Mesenchymal stem cell (in vitro differentiated cells and primary cell): ENCODE measurements around the gene FXR2. TPM values are rescaled to one million over a fixed set of nuclear protein-coding genes. Genes with fewer than 3 reads are reported as not detected.

Source experiments
- DNase-seq: peaks from one replicate; pipeline ENCODE4 v3.0.0-alpha.2; 2013
- H2AFZ ChIP-seq: one replicate; pipeline ENCODE4 v1.6.1; 2013; ENCODE audit warnings: low read depth, mild to moderate bottlenecking, control low read depth, inconsistent platforms, low read length, moderate library complexity
- H2AK5ac ChIP-seq: 2 replicates; pipeline ENCODE4 v1.6.1; 2013; ENCODE audit warnings: low read length, moderate library complexity, mild to moderate bottlenecking, inconsistent platforms; ENCODE audit not compliant: severe bottlenecking
- H2BK120ac ChIP-seq: one replicate; pipeline ENCODE4 v1.6.1; 2013; ENCODE audit warnings: low read depth, mild to moderate bottlenecking, inconsistent platforms, low read length, moderate library complexity
- H2BK12ac ChIP-seq, 2 experiments: one replicate each; pipeline ENCODE4 v1.6.1; 2013; ENCODE audit warnings: inconsistent platforms in 2 of 2, low read length in 2 of 2, mild to moderate bottlenecking in 2 of 2, moderate library complexity in 2 of 2, control low read depth in 1 of 2
- H2BK15ac ChIP-seq: one replicate; pipeline ENCODE4 v1.6.1; 2013; ENCODE audit warnings: mild to moderate bottlenecking, low read depth, inconsistent platforms; ENCODE audit not compliant: poor library complexity, severe bottlenecking
- H2BK5ac ChIP-seq: 2 replicates; pipeline ENCODE4 v1.6.1; 2013; ENCODE audit warnings: low read depth, mild to moderate bottlenecking, low read length, control low read depth, inconsistent platforms; ENCODE audit not compliant: poor library complexity, severe bottlenecking
- H3K14ac ChIP-seq, 2 experiments: one replicate each; pipeline ENCODE4 v1.6.1; 2013; ENCODE audit warnings: inconsistent platforms in 2 of 2, low read length in 2 of 2, control low read depth in 1 of 2, mild to moderate bottlenecking in 1 of 2, moderate library complexity in 1 of 2
- H3K18ac ChIP-seq, 2 experiments: one replicate each; pipeline ENCODE4 v1.6.1; 2013; ENCODE audit warnings: inconsistent platforms in 2 of 2, low read length in 2 of 2, control low read depth in 1 of 2, low read depth in 1 of 2, mild to moderate bottlenecking in 1 of 2
- H3K23ac ChIP-seq, 2 experiments: one replicate each; pipeline ENCODE4 v1.6.1; 2013; ENCODE audit warnings: inconsistent platforms in 2 of 2, low read length in 2 of 2, mild to moderate bottlenecking in 2 of 2, moderate library complexity in 2 of 2, control low read depth in 1 of 2
- H3K27ac ChIP-seq: 2 replicates; pipeline ENCODE4 v1.5.1; 2013; ENCODE audit warnings: mild to moderate bottlenecking, moderate library complexity, low read length, control low read depth, inconsistent platforms; ENCODE audit not compliant: poor library complexity, severe bottlenecking
- H3K27me3 ChIP-seq, 2 experiments: 2 replicates each; pipeline versions ENCODE4 v1.6.1 to v1.7.0; 2013; ENCODE audit warnings: low read length in 2 of 2, mild to moderate bottlenecking in 2 of 2, moderate library complexity in 2 of 2, control low read depth in 1 of 2, inconsistent platforms in 1 of 2; ENCODE audit not compliant: control insufficient read depth in 1 of 2, insufficient read depth in 1 of 2
- H3K36me3 ChIP-seq, 2 experiments: 2 replicates each; pipeline versions ENCODE4 v1.6.1 to v1.7.0; 2013; ENCODE audit warnings: low read length in 2 of 2, control low read depth in 1 of 2, inconsistent platforms in 1 of 2, low read depth in 1 of 2, mild to moderate bottlenecking in 1 of 2; ENCODE audit not compliant: insufficient read depth in 2 of 2, control insufficient read depth in 1 of 2
- H3K4ac ChIP-seq, 2 experiments: one replicate each; pipeline ENCODE4 v1.6.1; 2013; ENCODE audit warnings: inconsistent platforms in 2 of 2, low read length in 2 of 2, mild to moderate bottlenecking in 2 of 2, moderate library complexity in 2 of 2, control low read depth in 1 of 2, low read depth in 1 of 2
- H3K4me1 ChIP-seq: 2 replicates; pipeline ENCODE4 v1.6.1; 2013; ENCODE audit warnings: low read depth, low read length, control low read depth; ENCODE audit not compliant: control insufficient read depth, insufficient read depth
- H3K4me2 ChIP-seq: 2 replicates; pipeline ENCODE4 v1.6.1; 2013; ENCODE audit warnings: low read length, mild to moderate bottlenecking, inconsistent platforms; ENCODE audit not compliant: poor library complexity, severe bottlenecking
- H3K4me3 ChIP-seq, 2 experiments: 2 replicates each; pipeline versions ENCODE4 v1.5.1 to v1.7.0; 2013; ENCODE audit warnings: low read length in 2 of 2, mild to moderate bottlenecking in 2 of 2, control low read depth in 1 of 2, low read depth in 1 of 2; ENCODE audit not compliant: insufficient read depth in 1 of 2
- H3K79me1 ChIP-seq: replicated peaks from 2 replicates; pipeline ENCODE4 v1.6.1; 2013; ENCODE audit warnings: mild to moderate bottlenecking, control low read depth, low read length, inconsistent platforms; ENCODE audit not compliant: poor library complexity, severe bottlenecking
- H3K9ac ChIP-seq: 2 replicates; pipeline ENCODE4 v1.7.0; 2013; ENCODE audit warnings: mild to moderate bottlenecking, low read length, moderate library complexity
- H3K9me3 ChIP-seq: 2 replicates; pipeline ENCODE4 v1.7.0; 2013; ENCODE audit warnings: mild to moderate bottlenecking, low read length; ENCODE audit not compliant: control insufficient read depth
- H4K8ac ChIP-seq: one replicate; pipeline ENCODE4 v1.6.1; 2013; ENCODE audit warnings: inconsistent platforms, mild to moderate bottlenecking, low read length, moderate library complexity
- H4K91ac ChIP-seq: one replicate; pipeline ENCODE4 v1.6.1; 2013; ENCODE audit warnings: mild to moderate bottlenecking, low read length, inconsistent platforms
- WGBS: methylation state at CpG from one replicate; pipeline ENCODE4 v1.1.7; 2013; ENCODE audit warnings: mixed read lengths; 5-methylcytosine and 5-hydroxymethylcytosine counted together
- small RNA-seq: library from polyadenylated mRNA; stranded (forward); fragments of <200 nt; extraction: miRNeasy Mini kit (QIAGEN cat#:217004); gene quantifications from one replicate; pipeline ENCODE3, GENCODE V24; 2013; ENCODE audit warnings: low read depth

Gene FXR2

DNA sequence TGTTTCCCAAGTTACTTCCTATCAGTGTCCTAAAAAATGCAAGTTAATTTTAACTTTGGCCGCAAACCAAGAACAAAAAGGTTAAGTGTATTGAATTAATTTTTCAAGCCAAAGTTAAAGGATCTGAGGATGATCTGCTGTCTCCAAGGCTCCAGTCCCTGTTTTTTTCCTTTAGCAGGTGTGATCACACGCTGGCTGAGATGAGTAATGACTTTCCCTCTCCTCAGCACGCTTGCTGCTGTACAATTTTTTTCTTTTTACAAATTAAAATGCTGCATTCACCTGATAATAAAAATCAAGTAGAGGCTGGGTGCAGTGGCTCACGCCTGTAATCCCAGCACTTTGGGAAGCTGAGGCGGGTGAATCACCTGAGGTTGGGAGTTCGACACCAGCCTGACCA, 69.8 kb downstream of the FXR2 start:
- H3K36me3 ChIP-seq, result no peaks in the 10 kb centered on the region
- peaks cover 15% of the 10 kb centered on the region for H3K4me1 ChIP-seq
- DNase-seq, result no peak
- H3K23ac ChIP-seq, result no peak overlapping the region
- peaks cover 3% of the 10 kb centered on the region for H3K79me1 ChIP-seq
- H4K8ac ChIP-seq, result no peak overlapping the region
- H2AFZ ChIP-seq, result no peak overlapping the region
- H2BK12ac ChIP-seq, result no peak overlapping the region
- no peak overlapping the region for H2BK15ac ChIP-seq
- no peak overlapping the region for H4K91ac ChIP-seq
- H3K27ac ChIP-seq, result no peak overlapping the region
- no peak overlapping the region for H2BK5ac ChIP-seq
- H3K9me3 ChIP-seq, result no peaks in the 10 kb centered on the region
- H3K18ac ChIP-seq, result no peak overlapping the region
- H3K4me3 ChIP-seq, result no peak overlapping the region
- H3K27me3 ChIP-seq, result peaks cover 14% of the 10 kb centered on the region in 2 experiments
- 75% methylated on average over 6 of the region's 6 CpGs for WGBS
- H2AK5ac ChIP-seq, result no peak overlapping the region
- no peak overlapping the region for H3K14ac ChIP-seq
- H3K4me2 ChIP-seq, result no peak overlapping the region
- H2BK120ac ChIP-seq, result no peak overlapping the region
- H3K4ac ChIP-seq, result no peak overlapping the region
- H3K9ac ChIP-seq, result no peak overlapping the region

Small RNA genes within 50 kb of the gene (small RNA-seq; reads per million reads assigned to genes)
- gene CD68 (not detected), gene SNORA48 (not detected), gene SNORD10 (not detected)
